HPDE6-E6E7 (cell line): ENCODE measurements around the gene WDFY1.

Experiments
- DNase-seq: peaks from one replicate; pipeline ENCODE4 v3.0.0; 2011; ENCODE audit warnings: missing footprints; ENCODE audit errors: extremely low spot score

WDFY1 gene, protein sequence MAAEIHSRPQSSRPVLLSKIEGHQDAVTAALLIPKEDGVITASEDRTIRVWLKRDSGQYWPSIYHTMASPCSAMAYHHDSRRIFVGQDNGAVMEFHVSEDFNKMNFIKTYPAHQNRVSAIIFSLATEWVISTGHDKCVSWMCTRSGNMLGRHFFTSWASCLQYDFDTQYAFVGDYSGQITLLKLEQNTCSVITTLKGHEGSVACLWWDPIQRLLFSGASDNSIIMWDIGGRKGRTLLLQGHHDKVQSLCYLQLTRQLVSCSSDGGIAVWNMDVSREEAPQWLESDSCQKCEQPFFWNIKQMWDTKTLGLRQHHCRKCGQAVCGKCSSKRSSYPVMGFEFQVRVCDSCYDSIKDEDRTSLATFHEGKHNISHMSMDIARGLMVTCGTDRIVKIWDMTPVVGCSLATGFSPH

DNA sequence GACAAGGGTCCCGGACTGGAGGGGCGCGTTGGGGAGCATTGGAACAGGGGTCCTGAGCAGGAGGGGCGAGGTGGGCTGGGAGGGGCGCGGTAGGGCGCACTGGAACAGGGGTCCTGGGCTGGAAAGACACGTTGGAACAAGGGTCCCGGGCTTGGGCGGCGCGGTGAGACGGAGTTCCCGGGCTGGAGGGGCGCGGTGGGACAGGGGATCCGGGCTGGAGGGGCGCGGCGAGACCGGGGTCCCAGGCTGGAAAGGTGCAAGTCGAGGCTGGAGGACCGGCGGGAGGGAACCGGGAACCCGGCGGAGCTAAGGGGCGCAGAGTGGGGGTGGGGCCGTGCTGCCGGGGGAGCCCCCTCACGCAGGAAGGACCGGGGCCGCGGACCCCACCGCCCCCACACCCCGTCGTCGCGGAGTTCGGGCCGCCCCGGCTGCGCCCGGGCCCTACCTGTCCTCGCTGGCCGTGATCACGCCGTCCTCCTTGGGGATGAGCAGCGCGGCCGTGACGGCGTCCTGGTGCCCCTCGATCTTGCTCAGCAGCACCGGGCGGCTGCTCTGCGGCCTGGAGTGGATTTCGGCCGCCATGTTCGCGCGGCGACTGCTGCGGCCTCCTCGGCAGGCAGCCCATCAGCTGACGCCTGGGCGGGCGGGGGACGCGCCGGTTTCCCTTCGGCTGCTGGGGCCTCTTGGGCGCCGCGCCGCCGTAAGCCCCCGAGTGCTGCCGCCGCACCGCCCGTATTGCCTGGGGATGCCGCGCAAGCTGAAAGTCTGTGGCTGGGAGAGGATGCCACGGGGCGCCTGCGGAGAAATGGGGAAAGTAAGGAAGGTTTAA, at the start of gene WDFY1:
TSS of gene WDFY1 (minus strand) at position 633 of the 829 bp plus-strand sequence. CDS start at position 582, 51 bp downstream.
- peak; percentile 93 for DNase-seq

- no peak for DNase-seq
These were observed 49.5 kb upstream of the WDFY1 start for GRCh38 chr2:223994562-223995162.

DNA sequence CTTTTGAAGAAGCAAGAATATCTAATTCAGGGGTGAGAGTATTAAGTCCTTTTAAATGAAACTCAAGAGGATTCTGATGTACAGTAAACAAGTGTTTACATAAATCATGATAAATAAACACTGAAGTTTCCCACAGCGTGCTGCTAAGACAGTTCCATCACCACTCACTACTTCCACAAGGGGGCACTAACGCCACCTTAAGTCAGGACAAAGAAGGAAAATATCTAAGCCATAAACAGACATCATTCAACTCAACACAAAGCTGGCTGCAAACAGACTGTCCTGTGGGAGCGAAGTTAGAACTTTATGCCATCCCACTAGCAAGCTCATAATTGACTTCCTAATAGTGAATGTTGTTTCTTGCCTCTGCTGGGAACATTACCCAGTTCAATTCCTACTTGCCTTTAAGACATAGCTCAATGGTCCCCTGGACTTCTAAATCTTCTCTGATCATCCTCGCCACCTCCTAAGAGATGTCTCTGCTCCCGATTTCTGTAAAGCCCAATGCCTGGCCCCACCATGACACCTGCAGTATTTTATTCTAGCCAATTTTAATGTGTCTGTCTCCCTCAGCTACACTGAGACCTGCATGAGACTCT, 48.6 kb upstream of the WDFY1 start:
- DNase-seq: peak; percentile 62

GRCh38 chr2:223991611-223992010, 46.5 kb upstream of the WDFY1 start:
- no peak for DNase-seq

GRCh38 chr2:223989856-223990232, 44.7 kb upstream of the WDFY1 start:
- DNase-seq: no peak

GRCh38 chr2:223989206-223989855, 44.2 kb upstream of the WDFY1 start:
- no peak for DNase-seq

DNA sequence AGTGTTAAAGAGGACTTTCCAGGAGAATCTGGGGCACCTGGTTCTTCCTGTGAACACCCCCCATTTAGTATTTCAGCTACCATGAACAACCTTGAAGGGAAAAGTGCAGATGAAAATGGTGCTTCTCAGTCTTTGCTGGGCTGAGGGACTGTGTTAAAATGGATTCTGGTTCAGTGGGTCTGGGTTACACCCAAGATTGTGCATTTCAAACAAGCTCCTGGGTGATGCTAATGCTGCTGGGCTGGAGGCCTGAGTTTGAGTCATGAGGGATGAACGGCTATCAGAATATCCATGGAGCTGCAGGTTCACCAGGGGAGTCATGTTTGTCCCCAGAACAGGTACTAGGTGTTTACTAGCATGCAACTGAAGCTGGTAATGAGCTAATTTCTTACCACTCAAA, 36.1 kb upstream of the WDFY1 start:
- no peak for DNase-seq

DNA sequence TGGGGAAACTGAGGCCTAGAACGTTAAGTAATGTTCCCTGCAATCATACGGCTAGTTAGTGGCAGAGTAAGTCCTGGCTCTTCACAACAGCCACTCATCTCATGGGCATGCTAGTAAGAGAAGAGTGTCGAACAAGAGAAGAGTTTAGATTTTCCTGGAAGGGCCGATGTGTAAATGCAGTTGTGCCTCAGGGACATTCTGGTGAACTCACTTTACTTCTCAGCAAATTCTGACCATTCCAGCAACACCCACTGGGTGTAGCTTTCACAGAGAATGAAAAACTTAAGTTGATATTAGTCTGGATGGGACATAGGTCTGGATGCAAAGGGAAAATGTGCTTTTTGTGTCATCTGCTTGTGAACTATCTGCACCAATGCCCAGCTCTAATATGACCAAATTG, 35.7 kb upstream of the WDFY1 start:
- DNase-seq: no peak

- no peak for DNase-seq
These were observed 35.2 kb upstream of the WDFY1 start for GRCh38 chr2:223980397-223980735.

DNA sequence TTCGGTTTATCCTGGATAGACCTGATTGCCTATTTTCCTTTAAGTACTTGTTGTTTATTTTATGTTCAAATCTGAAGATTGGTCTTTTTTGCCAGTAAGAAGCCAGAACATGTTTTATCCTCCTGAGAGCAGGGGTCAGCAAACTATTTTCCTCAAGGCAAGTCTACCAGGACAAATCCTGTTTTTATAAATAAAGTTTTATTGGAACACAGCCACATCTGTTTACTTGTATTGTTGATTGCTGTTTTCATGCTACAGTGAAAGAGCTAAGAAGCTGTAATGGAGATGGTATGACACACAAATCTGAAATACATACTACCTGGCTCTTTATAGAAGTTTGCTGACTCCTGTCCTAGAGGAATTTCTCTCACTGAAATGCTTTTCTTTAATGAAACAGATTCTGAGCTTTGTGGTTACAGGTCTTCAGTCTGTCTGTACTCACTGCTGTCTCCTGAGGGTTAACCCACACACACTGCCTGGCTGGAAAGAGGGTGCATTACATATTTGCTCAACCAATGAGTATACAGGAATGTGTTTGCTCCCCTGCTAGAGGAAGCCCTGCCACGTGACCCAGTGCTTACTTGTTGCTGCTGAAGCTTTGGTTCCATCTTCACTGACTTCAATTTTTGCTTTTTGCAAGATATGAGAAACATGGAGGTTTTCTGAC, 34.7 kb upstream of the WDFY1 start:
- DNase-seq: no peak

DNA sequence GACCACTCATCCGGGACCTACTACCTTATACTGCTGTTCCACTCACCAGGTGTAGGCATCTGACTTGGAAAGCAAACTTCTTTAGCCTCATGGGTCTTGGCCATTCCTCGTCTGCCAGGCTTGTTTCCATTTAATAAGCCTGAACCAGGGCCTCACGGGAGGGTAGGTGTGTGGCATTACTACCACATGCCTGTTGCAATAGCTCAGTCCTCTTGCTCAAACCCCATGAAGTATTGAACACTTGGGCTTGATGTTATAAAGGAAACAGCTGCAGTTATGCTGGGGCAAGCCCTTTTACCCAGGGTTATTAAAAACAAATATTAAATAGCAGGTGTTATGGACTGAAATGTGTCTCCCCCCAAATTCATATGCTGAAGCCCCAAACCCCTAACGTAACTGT, 33.3 kb upstream of the WDFY1 start:
- no peak for DNase-seq

DNA sequence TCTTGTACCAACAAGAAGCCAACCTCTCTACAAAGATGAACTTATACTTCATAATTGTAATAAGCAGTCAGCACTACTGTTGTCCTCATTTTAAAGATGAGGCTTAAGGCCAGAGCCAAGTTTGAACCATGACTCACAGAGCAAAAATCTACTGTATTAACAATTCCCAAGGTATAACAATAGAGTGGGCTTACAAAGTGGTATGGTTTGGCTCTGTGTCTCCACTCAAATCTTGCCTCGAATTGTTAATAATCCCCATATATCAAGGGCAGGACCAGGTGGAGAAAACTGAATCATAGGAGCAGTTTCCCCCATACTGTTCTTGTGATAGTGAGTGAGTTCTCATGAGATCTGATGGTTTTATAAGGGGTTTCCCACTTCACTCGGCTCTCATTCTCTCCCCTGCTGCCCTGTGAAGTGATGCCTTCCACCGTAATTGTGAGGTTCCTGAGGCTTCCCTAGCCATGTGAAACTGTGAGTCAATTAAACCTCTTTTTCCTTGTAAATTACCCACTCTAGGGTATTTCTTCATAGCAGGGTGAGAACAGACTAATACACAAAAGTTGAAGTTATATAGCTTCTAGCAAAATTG, 31.6 kb upstream of the WDFY1 start:
- DNase-seq: no peak

GRCh38 chr2:223973606-223974005, 28.5 kb upstream of the WDFY1 start:
- DNase-seq: no peak

DNA sequence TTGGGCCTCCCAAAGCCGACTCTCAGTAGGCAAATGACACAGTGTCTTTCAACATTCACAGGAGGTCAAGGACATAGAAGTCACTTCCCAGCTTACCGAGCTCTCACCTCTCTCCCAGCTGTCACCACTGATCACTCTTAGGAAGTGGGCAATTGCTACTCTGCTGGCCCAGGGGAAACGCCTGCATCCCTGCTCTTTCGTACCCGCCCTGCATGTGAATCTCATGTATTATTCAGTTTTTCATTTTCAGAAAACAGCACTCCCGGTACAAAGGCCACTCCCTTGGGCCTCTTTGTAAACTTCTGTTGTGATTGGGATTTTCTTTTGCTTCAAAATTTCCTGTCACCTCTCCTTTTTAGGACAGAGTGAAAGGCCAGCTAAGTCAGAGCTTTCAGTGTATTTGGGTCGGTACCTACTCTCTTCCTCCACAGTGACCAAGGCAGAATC, 27.5 kb upstream of the WDFY1 start:
- no peak for DNase-seq

DNA sequence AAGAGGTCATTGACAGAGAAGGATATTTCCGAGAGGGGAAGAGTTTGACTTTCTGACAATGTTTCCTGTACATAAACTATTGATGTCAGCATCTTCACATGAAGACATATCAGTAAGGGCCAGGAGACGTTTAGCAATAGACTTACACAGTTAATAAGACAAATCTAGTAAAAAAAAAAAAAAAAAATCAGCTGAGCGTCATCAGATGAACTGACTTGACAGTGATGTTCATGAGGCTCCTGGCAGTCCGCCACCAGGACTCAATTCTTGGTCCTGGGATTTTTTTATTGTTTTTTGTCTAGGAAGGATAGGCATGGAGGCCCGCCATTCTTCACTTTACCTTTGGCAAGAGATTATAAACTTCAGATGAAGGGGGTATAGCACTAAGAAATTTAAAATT, 26.6 kb upstream of the WDFY1 start:
- DNase-seq: no peak

GRCh38 chr2:223970343-223971128, 25.4 kb upstream of the WDFY1 start:
- DNase-seq: no peak

DNA sequence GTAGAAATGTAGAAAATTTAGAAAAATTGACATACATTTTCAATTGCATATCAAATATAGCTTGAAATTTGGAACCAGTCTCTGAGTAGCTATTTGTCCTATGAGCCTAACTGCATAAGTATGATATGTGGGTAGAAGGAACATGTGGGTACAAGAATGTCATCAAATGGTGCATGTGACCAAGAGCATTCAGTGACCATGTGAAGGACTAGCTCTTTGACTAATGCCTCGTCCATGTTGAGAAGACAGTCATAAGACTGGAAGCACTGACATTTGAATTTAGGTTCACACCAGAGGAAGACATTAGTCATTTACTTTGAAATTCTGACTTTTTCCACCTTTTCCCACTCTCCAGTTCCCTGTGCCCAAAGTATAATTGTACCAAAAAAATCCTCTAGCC, 24.7 kb upstream of the WDFY1 start:
- no peak for DNase-seq

GRCh38 chr2:223969315-223969714, 24.2 kb upstream of the WDFY1 start:
- DNase-seq: no peak

DNA sequence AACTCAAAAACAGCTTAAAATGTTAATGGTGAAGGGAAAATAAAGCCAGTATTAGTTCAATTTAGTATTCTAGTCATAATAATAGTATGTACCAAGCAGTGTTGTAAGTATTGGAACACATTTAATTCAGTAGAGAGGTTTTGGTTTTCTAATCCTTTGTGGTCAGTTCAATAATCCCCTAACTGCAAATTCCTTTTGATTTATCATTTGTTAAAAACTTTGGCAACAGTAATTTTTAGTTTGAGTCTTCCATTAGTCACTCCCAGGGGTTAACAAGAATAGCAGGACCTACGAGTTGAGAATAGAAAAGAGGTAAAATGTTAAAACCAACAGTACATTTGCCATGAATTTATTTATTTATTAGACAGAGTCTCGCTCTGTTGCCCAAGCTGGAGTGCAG, 22.8 kb upstream of the WDFY1 start:
- no peak for DNase-seq

DNA sequence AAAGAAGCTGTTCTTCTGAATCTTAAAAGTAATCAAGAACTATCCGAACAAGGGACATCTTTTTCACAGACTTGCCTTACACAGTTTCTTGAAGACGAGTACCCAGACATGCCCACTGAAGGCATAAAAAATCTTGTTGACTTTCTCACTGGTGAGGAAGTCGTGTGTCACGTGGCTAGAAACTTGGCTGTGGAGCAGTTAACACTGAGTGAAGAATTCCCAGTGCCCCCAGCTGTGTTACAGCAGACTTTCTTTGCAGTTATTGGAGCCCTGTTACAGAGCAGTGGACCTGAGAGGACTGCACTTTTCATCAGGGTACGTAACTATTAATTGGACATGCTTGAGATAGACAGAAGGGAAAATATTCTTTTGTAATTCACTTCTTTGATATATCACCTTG, 14.6 kb upstream of the WDFY1 start:
- DNase-seq: no peak
